Measurements from ENCODE around the gene UBR4. TPM values are rescaled to one million over a fixed set of nuclear protein-coding genes. Genes with fewer than 3 reads are reported as not detected.

UBR4 gene
- total and polyA plus RNA-seq, 2 of the 8 experiments (the other 6 are each of a cell fraction or from before 2014, with no cell fraction given) = 139 to 152 TPM

DNA sequence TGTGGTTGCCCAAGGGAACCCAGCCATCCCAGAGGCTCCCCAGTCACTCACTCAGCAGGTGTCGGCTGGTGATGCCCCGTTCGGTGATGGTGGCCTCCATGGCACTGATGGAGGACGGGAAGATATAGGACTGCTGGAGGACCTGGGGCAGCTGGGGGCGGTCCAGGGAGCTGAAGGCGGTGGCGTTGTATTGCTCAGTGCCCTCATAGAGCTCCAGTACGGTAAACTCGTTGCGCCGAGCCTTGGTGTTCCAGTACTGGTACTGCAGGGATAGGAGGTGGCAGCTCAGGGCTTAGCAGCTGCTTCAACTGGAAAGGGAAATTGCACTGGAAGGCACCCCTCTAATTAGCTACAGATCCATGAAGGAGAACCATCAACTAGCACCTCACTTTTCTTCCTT lies 12.5 kb upstream of the UBR4 start:
- Histone ChIP-seq H3K36me3 (ENCODE audit: control insufficient read depth in 2 of 4, insufficient read depth in 4 of 4, low read length in 3 of 4) (peaks cover 42 to 79% (median 74%) of the 10 kb centered on the region in 4 experiments), H3K79me1 (ENCODE audit: low read depth, low read length) (no peaks in the 10 kb centered on the region; the same call in 1 of the 2 replicates)
- TF ChIP-seq KDM4A (IDR thresholded peaks at IDR 0.05; ENCODE audit: low read depth, low read length, severe bottlenecking) (no peak), RNF2 (IDR thresholded peaks at IDR 0.05; ENCODE audit: borderline replicate concordance, low read depth, low read length, missing control alignments, poor library complexity, severe bottlenecking) (no peak), SRF (IDR thresholded peaks at IDR 0.05; ENCODE audit: low read depth, low read length) (no peak), TBP (IDR thresholded peaks at IDR 0.05; ENCODE audit: low read depth, low read length) (no peak), SIRT6 (IDR thresholded peaks at IDR 0.05; ENCODE audit: low read length) (no peak), TAF1 (IDR thresholded peaks at IDR 0.05; ENCODE audit: low read depth, low read length) (no peak), GTF2F1 (IDR thresholded peaks at IDR 0.05; ENCODE audit: borderline replicate concordance, low read depth, low read length) (no peak), SUZ12 (IDR thresholded peaks at IDR 0.05; ENCODE audit: low read length) (no peak), BRCA1 (IDR thresholded peaks at IDR 0.05; ENCODE audit: low read depth, low read length) (no peak), PHF8 (conservative IDR thresholded peaks at IDR 0.05; ENCODE audit: low read depth, low read length) (no peak)

More for the DNA sequence above, 12.5 kb upstream of the UBR4 start:
- Histone ChIP-seq H3K9me3 (ENCODE audit: insufficient read depth in 2 of 2, low read depth in 1 of 2, low read length in 1 of 2) (no peaks in the 10 kb centered on the region), H3K27ac (ENCODE audit: low read depth, low read length) (no peak overlapping the region), H3K23ac (ENCODE audit: insufficient read length) (no peak overlapping the region), H3K56ac (replicated peaks; ENCODE audit: insufficient read length, low read depth, low read length) (no peak overlapping the region), H2BK15ac (ENCODE audit: low read length) (no peak overlapping the region), H2BK5ac (ENCODE audit: low read depth, low read length) (no peak overlapping the region), H3K27me3 (replicated peaks in 1 of 4; ENCODE audit: control insufficient read depth in 3 of 4, extremely low read depth in 1 of 4, insufficient read depth in 3 of 4, low read length in 3 of 4) (no peaks in the 10 kb centered on the region), H3K4ac (replicated peaks; ENCODE audit: insufficient read length, low read depth, low read length) (no peak overlapping the region), H3K4me1 (replicated peaks in 1 of 4; ENCODE audit: control insufficient read depth in 3 of 4, insufficient read depth in 4 of 4, low read length in 3 of 4) (no peaks in the 10 kb centered on the region), H3K23me2 (ENCODE audit: low read depth, low read length) (no peaks in the 10 kb centered on the region), H4K20me1 (replicated peaks in 1 of 2; ENCODE audit: control insufficient read depth in 1 of 2, insufficient read depth in 2 of 2, low read length in 2 of 2) (peaks cover 0 to 8% of the 10 kb centered on the region in 2 experiments), H4K91ac (replicated peaks; ENCODE audit: insufficient read length, low read length) (no peak overlapping the region), H2AFZ (ENCODE audit: low read length) (no peak overlapping the region), H3K9ac (replicated peaks in 1 of 4; ENCODE audit: extremely low read depth in 1 of 4, low read depth in 3 of 4, low read length in 3 of 4) (no peak overlapping the region), H4K5ac (ENCODE audit: insufficient read length, low read depth, low read length) (no peak overlapping the region), H3K18ac (ENCODE audit: extremely low read depth, low read length) (no peak overlapping the region), H3K4me3 (ENCODE audit: extremely low read depth in 1 of 4, insufficient read depth in 2 of 4, low read depth in 3 of 4, low read length in 4 of 4) (no peak overlapping the region), H4K8ac (ENCODE audit: extremely low read depth, insufficient read depth, low read length) (no peak overlapping the region), H3K14ac (ENCODE audit: insufficient read length) (no peak overlapping the region), H2BK120ac (replicated peaks; ENCODE audit: low read depth, low read length) (no peak overlapping the region), H2AK5ac (ENCODE audit: low read depth, low read length) (no peak overlapping the region), H3K79me2 (ENCODE audit: control insufficient read depth in 1 of 2, insufficient read depth in 2 of 2, low read length in 2 of 2) (no peaks in the 10 kb centered on the region), H3K4me2 (ENCODE audit: insufficient read depth in 1 of 2, low read depth in 2 of 2, low read length in 2 of 2) (no peak overlapping the region), H2BK12ac (ENCODE audit: low read depth, low read length) (no peak overlapping the region), H2BK20ac (ENCODE audit: low read length) (no peak overlapping the region)
- WGBS, 2 experiments (ENCODE audit: extremely low coverage in 1 of 2, insufficient coverage in 1 of 2, insufficient read length in 1 of 2, insufficient replicate concordance in 2 of 2, low coverage in 1 of 2, low lambda C conversion rate in 2 of 2, missing lambda C conversion rate in 1 of 2) = 90% methylated on average over 11 of the region's 11 CpGs; no CpG with 5 or more reads in 1 of the 2 experiments
- ChIA-PET CTCF (ENCODE audit: partially characterized antibody) (interaction anchor here (0.6 to 7.1 kb wide), 3 partner anchors 10 to 427 kb away, joined by 3 to 40 read pairs (median 3); no protein-coding TSS in a partner anchor), POLR2A (ENCODE audit: partially characterized antibody) (interaction anchor here (1.4 to 6.2 kb wide), 4 partner anchors 10 to 152 kb away, joined by 3 to 42 read pairs (median 4); partner anchors contain the start of gene UBR4)
- DNase-seq (ENCODE audit: low read depth in 1 of 2, low spot score in 2 of 2) (no peak), FAIRE-seq (no peak)
